Activated CD4-positive, alpha-beta T cell treated with anti-CD3 and anti-CD28 coated beads, Interleukin-2, amount 10 ng/mL, durations not matched to agents 24 days and 14 days (primary cell): Measurements from ENCODE around the gene DPF3. TPM values are rescaled to one million over a fixed set of nuclear protein-coding genes. Genes with fewer than 3 reads are reported as not detected.

Source experiments
- DNase-seq: peaks from one replicate; pipeline ENCODE4 v3.0.0; 2022
- H3K27ac Mint-ChIP-seq: one replicate; pipeline ENCODE4 v1.8.0; 2022; ENCODE audit warnings: mild to moderate bottlenecking, mixed read lengths
- H3K27me3 Mint-ChIP-seq: one replicate; pipeline ENCODE4 v1.8.0; 2022; ENCODE audit warnings: mixed read lengths
- H3K36me3 Mint-ChIP-seq: one replicate; pipeline ENCODE4 v1.8.0; 2022; ENCODE audit warnings: low read depth, mild to moderate bottlenecking, mixed read lengths
- H3K4me1 Mint-ChIP-seq: one replicate; pipeline ENCODE4 v1.8.0; 2021; ENCODE audit warnings: mixed read lengths
- H3K4me3 Mint-ChIP-seq: one replicate; pipeline ENCODE4 v1.8.0; 2022; ENCODE audit warnings: mild to moderate bottlenecking, moderate library complexity, mixed read lengths
- H3K9me3 Mint-ChIP-seq: one replicate; pipeline ENCODE4 v1.8.0; 2021; ENCODE audit warnings: mixed read lengths
- intact Hi-C: fragments of 100-400 bp; cut with micrococcal nuclease; formaldehyde crosslinking; loops from one replicate; pipeline ENCODE4 v1.15.1; 2023
- total RNA-seq: library from RNA; stranded (reverse); gene quantifications from 2 replicates; pipeline ENCODE4 v1.2.3, GENCODE V29; 2022

Gene DPF3
- total RNA-seq, 1 donor from 2014 or later, result 2.8 TPM

GRCh38 chr14:72613231-72613974, 280.5 kb downstream of the DPF3 start:
- H3K4me1 Mint-ChIP-seq, result peaks cover 7% of the 10 kb centered on the region
- no peak for DNase-seq
- H3K27me3 Mint-ChIP-seq, result peaks cover 25% of the 10 kb centered on the region
- H3K36me3 Mint-ChIP-seq, result no peaks in the 10 kb centered on the region
- no peak overlapping the region for H3K4me3 Mint-ChIP-seq
- H3K27ac Mint-ChIP-seq, result no peak overlapping the region
- H3K9me3 Mint-ChIP-seq, result no peaks in the 10 kb centered on the region
- intact Hi-C loops, result no loop called here

DNA sequence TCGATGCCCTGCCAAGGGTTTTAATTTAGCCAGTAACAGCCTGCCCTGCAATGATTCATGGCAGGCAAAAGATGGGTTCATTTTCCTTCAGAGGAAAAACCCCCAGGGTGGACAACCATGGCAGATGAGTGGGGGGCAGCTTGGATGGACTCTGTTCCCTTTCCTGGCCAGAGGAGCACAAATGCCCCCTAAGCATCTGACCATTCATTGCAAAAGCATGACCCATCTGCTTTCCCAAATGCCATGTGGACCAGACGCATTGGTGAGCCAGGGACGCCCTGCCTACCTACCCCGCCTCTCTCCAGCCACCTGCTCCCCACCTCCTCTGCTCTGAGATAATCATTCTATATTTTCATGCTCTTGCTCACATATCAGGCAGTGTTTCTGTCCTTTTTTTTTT, 281.9 kb downstream of the DPF3 start:
- DNase-seq, result no peak
- no peak overlapping the region for H3K4me3 Mint-ChIP-seq
- H3K4me1 Mint-ChIP-seq, result peaks cover 7% of the 10 kb centered on the region
- H3K27me3 Mint-ChIP-seq, result peaks cover 25% of the 10 kb centered on the region
- no peaks in the 10 kb centered on the region for H3K36me3 Mint-ChIP-seq
- H3K9me3 Mint-ChIP-seq, result no peaks in the 10 kb centered on the region
- intact Hi-C loops, result no loop called here
- no peak overlapping the region for H3K27ac Mint-ChIP-seq

DNA sequence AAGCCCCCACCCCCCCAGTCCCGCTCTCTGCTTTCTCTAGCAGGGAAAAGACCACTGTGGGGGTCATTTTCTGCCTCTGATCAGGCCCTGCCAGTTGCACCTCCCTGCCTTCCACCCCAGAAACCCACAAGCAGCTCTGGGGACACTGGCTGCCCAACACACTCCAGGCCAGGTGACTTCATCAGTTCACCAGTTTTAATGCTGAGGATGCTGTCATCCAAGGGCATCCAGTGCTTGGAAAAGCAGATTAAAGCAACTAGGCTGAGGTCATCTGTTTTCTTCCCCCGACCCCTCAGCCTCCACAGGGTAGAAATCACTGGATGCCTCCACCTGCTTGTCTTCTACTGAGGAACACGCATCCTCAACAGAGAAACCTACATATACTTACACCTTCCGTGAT, 282.4 kb downstream of the DPF3 start:
- intact Hi-C loops, result no loop called here
- Mint-ChIP-seq H3K9me3 (peaks cover 3% of the 10 kb centered on the region), H3K27ac (no peak overlapping the region), H3K4me1 (peaks cover 7% of the 10 kb centered on the region), H3K27me3 (peaks cover 25% of the 10 kb centered on the region), H3K36me3 (no peaks in the 10 kb centered on the region), H3K4me3 (no peak overlapping the region)
- DNase-seq, result no peak

GRCh38 chr14:72610831-72611200, 283.1 kb downstream of the DPF3 start:
- no peak overlapping the region for H3K27ac Mint-ChIP-seq
- intact Hi-C loops, result no loop called here
- no peak for DNase-seq

DNA sequence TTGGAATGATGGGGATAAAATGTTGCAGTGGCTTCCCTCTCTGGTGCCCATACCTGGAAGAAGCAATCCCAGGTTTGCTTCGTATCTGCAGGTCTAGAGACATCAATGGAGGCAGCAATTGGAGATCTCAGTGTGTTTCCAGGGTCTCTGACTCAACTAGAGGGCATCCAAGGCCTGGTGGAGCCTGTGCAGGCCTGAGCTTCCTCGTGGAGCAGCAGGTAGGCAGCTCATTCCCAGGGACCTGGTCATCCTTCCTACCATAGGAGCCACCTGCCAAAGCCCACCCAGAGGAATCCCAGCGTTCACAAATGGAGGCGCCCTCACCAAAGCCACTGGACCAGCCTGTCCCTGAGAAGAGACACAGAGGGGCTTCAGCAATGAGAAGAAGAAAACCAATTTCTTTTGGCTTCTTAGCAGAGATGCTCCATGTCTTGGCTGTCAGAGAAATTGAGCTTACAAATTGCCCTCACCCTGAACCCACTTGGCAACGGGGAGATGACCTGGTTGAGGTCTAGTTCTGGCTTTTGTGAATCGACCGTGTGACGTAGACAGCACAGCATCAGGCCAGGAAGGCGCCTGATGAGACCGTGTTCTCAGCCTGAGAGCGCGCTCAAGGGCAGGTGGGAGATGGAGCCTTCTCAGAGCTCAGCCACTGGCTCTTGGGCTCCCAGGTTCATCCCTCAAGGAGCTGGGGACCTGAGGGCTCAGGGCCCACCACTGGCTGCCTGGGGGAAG, 283.6 kb downstream of the DPF3 start:
- no peak for DNase-seq
- Mint-ChIP-seq H3K27ac (no peak overlapping the region), H3K27me3 (peaks cover 19% of the 10 kb centered on the region), H3K4me3 (no peak overlapping the region), H3K36me3 (no peaks in the 10 kb centered on the region), H3K4me1 (peaks cover 7% of the 10 kb centered on the region), H3K9me3 (peaks cover 5% of the 10 kb centered on the region)
- intact Hi-C loops, result no loop called here

More at GRCh38 chr14:72610831-72611200, 283.1 kb downstream of the DPF3 start:
- peaks cover 5% of the 10 kb centered on the region for H3K9me3 Mint-ChIP-seq
- H3K36me3 Mint-ChIP-seq, result no peaks in the 10 kb centered on the region
- H3K4me1 Mint-ChIP-seq, result peaks cover 7% of the 10 kb centered on the region
- peaks cover 19% of the 10 kb centered on the region for H3K27me3 Mint-ChIP-seq
- no peak overlapping the region for H3K4me3 Mint-ChIP-seq

DNA sequence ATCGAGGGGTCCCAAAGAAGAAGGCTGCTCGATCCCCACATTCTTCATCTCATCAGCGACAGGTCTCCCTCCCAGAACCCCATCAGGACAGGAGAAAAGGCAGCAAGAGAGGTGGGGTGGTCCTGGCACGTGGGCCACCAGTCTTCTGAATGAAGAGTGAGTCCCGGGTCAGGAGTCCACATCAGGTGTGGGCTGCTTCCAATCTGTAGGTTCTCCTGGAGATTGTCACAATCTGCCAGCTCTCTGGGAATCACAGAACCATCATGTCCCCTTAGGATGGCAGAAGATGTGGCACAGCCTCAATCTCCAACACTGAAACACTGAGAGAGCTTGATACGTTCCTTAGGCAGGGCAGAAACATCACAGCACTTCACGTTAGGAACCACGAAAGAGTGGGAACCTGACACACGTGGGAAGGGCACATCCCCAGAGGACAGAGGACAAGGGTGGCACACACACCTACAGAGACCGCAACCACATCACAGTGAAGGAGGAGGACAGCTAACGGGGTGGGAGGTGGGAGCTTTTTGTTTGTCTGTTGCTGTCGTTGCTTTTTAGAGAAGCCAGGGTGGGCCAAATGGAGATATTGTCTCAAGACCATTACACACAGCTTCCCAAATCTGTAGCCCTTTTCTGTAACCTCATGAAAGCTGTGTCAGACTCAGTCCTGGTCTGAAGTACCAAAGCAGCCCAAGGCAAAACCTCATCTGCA, 284.5 kb downstream of the DPF3 start:
- no peak for DNase-seq
- Mint-ChIP-seq H3K4me1 (peaks cover 7% of the 10 kb centered on the region), H3K36me3 (no peaks in the 10 kb centered on the region), H3K4me3 (no peak overlapping the region), H3K27me3 (peaks cover 19% of the 10 kb centered on the region), H3K9me3 (peaks cover 5% of the 10 kb centered on the region), H3K27ac (no peak overlapping the region)
- intact Hi-C loops, result no loop called here

GRCh38 chr14:72608391-72609204, 285.3 kb downstream of the DPF3 start:
- Mint-ChIP-seq H3K36me3 (no peaks in the 10 kb centered on the region), H3K9me3 (peaks cover 5% of the 10 kb centered on the region), H3K27me3 (peaks cover 18% of the 10 kb centered on the region), H3K4me3 (no peak overlapping the region), H3K4me1 (peaks cover 7% of the 10 kb centered on the region), H3K27ac (no peak overlapping the region)
- no peak for DNase-seq
- intact Hi-C loops, result no loop called here

DNA sequence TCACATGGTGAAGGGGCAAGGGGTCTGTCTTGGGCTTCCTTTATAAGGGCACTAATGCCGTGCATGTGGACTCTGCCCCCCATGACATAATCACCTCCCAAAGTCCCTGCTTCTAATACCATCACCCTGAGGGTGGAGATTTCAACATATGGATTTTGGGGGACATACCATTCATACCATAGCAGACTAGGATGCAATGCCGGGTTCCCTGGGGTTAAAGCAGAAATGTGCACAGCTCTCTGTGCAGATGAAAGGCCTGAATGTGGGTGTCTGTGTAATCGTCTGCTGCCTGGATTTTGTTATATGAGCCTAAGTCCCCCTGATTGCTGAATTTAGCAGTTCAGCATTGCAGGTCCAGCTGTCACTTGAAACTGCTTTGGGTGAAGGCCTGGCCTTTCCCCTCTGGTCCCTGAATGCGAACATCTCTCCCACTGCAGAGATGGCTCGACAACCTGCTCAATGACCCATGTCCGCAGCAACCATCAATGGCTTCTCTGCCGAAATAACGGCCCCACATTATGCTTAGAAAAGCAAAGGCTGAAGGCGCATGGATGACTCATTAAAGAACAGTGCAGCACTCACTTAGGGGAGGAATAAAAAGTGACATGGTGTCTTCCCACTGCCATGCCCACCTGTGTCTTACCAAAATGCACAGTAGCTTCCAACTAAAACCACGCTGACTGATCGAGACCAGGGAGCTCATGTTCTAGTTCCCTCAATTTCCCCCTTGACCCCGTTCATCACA, 286.3 kb downstream of the DPF3 start:
- no peaks in the 10 kb centered on the region for H3K36me3 Mint-ChIP-seq
- H3K9me3 Mint-ChIP-seq, result peaks cover 5% of the 10 kb centered on the region
- H3K4me1 Mint-ChIP-seq, result peaks cover 7% of the 10 kb centered on the region
- no peak overlapping the region for H3K4me3 Mint-ChIP-seq
- peaks cover 22% of the 10 kb centered on the region for H3K27me3 Mint-ChIP-seq
- no peak for DNase-seq
- intact Hi-C loops, result no loop called here
- H3K27ac Mint-ChIP-seq, result no peak overlapping the region

DNA sequence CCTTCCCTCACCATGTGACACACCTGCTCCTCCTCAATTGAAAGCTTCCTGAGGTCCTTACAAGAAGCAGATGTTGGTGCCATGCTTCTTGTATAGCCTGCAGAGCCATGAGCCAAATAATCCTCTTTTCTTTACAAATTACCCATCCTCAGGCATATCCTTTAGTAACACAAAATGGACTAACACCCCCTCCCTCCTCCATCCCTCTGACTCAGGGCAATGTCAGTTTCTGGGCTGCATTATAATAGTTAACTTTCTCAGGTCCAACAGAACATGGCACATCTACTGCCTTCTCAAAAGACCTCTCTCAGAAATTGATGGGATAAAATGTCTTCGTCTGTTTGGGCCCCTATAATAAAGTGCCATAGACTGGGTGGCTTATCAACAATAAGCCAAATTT, 287.0 kb downstream of the DPF3 start:
- Mint-ChIP-seq H3K36me3 (no peaks in the 10 kb centered on the region), H3K27ac (no peak overlapping the region), H3K4me3 (no peak overlapping the region), H3K27me3 (peaks cover 19% of the 10 kb centered on the region), H3K4me1 (peaks cover 5% of the 10 kb centered on the region), H3K9me3 (peaks cover 5% of the 10 kb centered on the region)
- intact Hi-C loops, result no loop called here
- DNase-seq, result no peak

DNA sequence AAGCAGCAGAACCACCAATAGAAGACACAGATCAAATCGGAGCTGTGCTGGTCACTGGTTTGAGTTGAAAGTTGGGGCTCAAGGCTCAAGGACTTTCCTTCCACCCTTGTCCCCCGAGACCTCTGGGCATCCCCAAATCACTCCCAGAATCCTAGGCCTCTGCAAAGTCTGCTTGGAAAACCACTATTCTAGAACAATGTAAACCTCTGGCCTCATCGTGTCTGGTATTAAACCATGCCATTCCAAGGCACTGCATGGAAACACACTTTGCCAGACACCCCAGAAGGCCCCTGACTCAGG, 288.0 kb downstream of the DPF3 start:
- peaks cover 5% of the 10 kb centered on the region for H3K9me3 Mint-ChIP-seq
- H3K36me3 Mint-ChIP-seq, result no peaks in the 10 kb centered on the region
- no peak overlapping the region for H3K27ac Mint-ChIP-seq
- peaks cover 5% of the 10 kb centered on the region for H3K4me1 Mint-ChIP-seq
- peaks cover 23% of the 10 kb centered on the region for H3K27me3 Mint-ChIP-seq
- intact Hi-C loops, result no loop called here
- no peak overlapping the region for H3K4me3 Mint-ChIP-seq
- no peak for DNase-seq

DNA sequence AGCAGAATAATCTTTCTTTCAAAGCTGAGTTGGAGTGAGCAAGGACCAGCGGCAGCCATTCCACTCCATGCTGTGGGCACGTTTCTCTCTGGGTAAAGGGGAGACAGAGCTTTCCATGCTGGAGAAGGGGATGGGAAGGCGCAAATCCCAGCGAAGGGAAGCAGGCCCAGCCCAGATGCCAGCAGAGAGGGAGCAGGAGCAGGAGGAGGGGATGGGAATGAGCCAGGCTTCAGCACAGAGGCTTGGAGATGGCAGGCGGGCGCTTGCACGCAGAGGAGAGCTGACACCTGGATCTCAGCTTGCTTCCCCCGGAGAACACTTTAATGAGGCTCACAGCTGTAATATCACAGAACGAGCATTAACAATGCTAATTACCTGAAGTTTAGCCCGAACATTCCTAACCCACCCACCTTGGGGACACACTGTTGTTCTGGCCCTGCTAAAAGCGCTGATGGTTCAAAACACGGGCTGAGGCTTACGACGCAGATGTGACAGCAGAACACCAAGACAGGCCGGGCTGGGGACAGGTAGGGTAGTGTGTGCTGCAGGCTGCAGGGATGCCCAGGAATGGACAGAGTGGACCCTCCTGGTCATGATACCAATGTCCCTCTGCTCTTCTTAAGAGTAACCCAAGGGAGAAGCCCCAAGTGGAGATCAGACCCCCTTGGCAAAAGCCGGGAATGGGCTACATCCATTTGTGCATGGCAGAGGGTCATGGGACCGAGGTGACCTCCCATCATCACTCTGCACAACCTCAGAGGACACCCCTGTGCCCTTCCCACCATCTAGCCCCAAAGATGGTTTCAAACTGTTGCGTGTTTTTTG, 288.6 kb downstream of the DPF3 start:
- H3K27me3 Mint-ChIP-seq, result peaks cover 25% of the 10 kb centered on the region
- intact Hi-C loops, result no loop called here
- H3K4me3 Mint-ChIP-seq, result no peak overlapping the region
- H3K9me3 Mint-ChIP-seq, result peaks cover 5% of the 10 kb centered on the region
- H3K36me3 Mint-ChIP-seq, result no peaks in the 10 kb centered on the region
- H3K4me1 Mint-ChIP-seq, result peaks cover 8% of the 10 kb centered on the region
- H3K27ac Mint-ChIP-seq, result no peak overlapping the region
- no peak for DNase-seq

DNA sequence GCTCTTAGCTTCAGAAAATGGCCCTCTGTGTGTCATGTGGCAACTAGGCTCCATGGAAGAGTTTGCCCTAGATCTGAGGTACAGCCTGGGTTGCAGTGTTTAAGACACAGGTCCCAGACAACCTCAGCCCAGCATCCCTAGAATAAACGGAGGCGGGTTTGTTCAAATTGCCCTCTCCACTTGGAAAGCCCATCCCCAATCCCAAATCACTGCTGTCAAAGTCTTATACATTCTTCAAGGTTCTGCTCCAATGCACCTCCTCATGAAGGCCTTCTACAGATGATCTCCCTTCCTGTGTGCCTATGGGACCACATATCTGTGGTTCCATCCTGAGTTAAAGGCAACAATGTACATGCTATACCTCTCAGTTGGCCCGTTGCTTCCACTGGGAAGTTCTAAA, 289.8 kb downstream of the DPF3 start:
- H3K27ac Mint-ChIP-seq, result no peak overlapping the region
- no peaks in the 10 kb centered on the region for H3K36me3 Mint-ChIP-seq
- peaks cover 5% of the 10 kb centered on the region for H3K9me3 Mint-ChIP-seq
- no peak for DNase-seq
- peaks cover 27% of the 10 kb centered on the region for H3K27me3 Mint-ChIP-seq
- intact Hi-C loops, result no loop called here
- H3K4me3 Mint-ChIP-seq, result no peak overlapping the region
- peaks cover 11% of the 10 kb centered on the region for H3K4me1 Mint-ChIP-seq
